GM19043 (cell line): ENCODE measurements around the gene TMEM266.

Experiments
- ATAC-seq: cut with Tn5 transposase; IDR thresholded peaks from one replicate; pipeline ENCODE4 v1.9.1; 2021; ENCODE audit warnings: low read depth; ENCODE audit not compliant: unreplicated experiment

TMEM266 gene

DNA sequence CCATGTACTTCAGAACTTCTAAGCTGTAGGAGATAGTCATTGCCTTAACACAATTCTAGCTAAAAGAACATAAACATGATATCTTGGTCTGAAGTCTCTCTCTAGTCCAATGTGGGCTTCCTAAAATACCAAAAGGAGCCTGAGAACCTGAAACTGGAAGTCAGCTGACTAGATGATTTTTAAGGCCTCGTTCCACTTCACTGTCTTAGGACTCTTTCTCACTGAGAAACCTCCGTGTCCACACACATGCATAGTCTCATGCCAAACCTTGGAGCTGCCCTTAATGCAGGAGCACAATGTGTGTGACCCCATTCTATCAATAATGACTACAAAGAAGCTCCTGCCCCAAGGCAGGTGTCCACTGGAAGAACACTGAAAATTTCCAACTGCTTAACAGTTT, 163.7 kb downstream of the TMEM266 start:
- ATAC-seq: no peak

DNA sequence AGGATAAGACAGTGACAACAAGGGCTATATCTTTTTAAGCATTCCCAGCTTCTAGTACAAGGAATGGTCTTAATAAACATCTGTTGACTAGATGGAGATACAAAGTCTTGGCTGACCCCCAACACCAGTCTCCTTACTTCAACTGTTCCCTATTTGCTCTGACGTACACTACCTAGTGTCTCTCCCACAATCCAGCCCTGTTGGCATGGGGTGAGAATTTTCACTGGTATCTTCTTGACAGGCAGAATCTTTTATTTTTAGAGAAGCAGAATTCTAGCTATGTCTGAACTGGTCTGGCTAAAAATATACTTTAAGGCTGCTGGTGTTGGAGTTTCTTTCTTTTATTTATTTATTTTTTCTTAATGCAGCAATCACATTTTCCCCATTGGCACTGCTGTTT, 169.5 kb downstream of the TMEM266 start:
- no peak for ATAC-seq

DNA sequence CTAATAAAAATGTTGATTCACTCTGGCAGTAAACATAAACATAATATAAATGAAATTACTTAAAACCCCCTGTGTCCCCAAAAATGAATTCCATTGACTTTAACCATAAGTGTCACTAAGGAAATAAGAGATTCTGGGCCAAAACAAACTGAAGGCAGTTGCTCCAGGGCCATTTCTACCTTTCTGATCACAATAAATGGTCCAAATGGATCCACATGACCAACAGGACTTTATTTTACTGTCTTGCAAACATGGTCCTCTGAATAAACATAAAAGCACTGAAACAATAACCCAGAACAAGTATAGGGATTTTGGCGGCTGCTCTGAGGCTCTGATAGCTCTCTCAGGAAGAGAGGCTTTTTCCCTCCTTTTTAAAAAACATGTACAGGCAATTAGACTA, 174.1 kb downstream of the TMEM266 start:
- no peak for ATAC-seq

DNA sequence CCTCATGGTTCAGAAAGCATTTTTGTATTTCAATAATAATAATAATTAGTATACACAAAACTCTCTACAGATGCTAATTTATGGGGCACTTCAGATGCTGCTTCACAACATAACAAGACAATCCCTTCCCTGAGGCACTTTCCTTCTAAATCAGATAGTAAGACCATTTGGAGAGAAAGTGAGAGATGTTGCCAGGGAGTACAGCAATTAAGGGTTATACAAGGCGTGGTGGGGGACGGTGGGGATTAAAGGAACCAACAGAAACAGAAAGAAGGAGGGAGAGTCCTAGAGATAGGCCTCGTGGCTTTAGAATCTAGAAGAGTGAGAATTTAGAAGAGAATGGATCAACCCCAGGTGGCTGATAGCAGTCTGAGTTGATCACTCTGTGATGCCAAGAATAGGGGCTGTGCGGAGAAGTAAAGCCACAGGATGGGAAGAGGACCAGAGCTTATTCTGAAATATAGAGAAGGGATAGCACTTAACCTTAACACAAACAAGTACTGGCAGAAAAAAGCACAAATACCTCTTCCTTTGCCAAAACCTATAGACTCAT, 174.6 kb downstream of the TMEM266 start:
- ATAC-seq: no peak

DNA sequence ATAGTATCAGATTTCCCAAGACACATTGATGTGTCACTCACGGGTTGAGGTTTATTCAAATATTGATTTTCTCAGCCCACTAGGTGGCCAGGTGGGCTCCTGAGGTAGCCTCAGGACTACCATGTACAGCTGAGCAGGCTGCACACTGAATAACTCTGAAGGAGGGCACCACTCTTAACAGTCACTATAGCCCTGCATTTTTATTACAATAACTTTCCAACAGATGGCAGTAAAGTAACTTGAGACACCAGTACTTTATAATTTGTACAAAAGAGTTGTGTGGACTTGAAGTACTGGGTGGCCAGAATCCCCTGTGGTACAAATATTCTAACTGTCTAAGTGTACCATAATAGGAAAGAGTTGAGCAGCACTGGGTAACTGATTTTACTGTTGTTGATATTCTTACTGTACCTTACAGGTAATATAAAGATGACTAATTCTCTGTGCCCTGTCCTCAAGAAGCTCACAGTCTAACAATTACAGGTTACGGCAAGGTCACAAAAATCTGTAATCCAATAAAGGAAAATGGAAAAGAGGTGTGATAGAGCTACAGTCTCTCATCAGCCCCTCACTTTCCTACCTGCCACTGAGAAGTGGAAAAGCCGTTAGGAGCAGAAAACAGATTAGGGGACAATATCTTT, 175.5 kb downstream of the TMEM266 start:
- ATAC-seq: no peak

DNA sequence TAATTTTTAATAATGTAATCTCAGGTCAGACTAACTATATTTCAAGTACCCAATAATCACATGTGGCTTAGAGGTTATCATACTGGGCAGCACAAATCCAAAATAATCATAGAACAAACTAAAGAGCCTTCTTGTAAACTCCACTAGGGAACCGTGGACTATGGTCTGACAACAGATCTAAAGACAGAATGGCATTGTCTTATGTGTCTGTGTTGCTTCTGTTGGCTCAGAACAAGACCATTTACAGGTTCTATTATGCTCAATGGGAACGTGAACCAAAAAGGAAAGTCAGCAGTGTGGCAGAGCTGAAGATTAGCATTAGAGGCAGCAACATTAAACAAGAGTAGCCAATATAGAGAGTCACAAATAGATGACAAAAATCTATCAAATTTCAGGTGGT, 176.6 kb downstream of the TMEM266 start:
- no peak for ATAC-seq

DNA sequence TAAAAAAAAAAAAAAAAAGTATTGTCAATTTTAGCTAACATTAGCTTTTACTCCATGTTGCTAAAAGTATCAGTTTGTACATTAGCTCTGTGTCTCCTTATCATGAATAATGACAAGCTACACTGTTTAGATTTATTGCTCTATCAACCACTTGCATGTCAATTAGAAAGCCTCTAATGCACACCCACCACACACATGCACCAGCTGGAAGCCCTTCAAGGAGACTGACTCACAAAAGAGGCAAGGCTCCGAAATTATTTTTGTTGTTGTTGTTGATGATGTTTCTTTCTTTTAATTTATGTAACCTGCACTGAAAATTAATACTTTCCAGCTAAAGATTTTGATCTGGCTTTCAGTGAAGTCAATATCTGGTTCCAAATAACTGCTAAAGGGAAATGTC, 180.0 kb downstream of the TMEM266 start:
- ATAC-seq: no peak

DNA sequence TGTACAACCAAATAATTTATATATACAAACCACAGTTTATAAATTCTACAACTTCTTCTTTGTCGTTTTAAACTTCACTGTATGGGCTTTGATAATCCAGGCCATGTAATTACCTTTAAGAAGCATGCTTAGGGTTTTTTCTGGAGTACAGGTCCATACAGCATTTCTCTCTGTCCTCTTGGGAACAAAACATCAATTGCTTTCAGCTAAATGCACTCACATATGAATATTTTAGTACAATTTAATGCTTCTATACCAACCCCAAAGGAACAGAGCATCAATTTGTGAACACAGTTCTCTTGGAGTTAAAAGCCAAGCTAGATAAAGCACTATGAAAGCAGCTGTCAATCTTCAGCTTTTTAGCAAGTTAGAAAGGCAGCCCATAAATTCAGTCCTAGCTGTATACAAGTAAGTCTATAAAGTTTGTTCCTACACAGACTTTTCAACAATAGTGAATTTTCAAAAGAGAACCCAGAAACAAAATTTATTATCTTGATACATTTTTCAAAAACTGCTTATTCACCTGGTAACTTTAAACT, 185.4 kb downstream of the TMEM266 start:
- no peak for ATAC-seq

DNA sequence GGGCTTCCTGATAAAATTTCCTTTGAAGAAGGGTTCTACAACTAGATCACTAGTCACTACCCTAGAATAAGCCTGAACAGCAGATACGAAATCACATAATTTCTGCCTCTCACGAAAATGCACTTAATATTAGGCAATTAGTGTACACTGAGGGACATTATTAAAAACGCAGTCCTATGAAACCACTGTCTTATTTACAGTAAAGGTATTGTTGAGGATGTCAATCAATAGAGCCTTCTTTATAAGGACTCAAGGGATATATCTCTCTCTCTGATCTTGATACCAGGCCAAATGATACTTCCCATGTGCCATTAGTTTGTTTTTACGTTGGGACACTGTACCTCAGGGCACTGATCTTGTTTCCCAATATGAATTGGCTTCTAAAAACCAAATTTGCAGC, 191.9 kb downstream of the TMEM266 start:
- no peak for ATAC-seq

DNA sequence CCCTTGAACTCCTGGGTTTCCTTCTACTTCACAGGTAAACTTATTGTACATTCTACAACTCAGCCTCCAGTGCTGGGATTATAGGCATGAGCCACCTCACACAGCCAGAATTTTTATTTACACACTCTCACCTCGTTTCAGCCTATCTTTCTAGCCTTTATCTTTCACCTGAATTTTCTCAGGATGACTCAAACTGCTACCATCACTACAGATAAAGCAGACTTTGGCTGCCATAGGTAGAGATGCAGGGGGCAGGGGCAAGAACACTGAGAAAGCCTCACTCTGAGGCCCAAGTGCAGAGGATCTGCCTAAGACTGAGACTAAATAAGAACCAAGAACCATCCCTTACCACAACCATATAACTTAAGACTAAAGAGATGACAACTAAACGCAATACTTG, 192.5 kb downstream of the TMEM266 start:
- no peak for ATAC-seq

DNA sequence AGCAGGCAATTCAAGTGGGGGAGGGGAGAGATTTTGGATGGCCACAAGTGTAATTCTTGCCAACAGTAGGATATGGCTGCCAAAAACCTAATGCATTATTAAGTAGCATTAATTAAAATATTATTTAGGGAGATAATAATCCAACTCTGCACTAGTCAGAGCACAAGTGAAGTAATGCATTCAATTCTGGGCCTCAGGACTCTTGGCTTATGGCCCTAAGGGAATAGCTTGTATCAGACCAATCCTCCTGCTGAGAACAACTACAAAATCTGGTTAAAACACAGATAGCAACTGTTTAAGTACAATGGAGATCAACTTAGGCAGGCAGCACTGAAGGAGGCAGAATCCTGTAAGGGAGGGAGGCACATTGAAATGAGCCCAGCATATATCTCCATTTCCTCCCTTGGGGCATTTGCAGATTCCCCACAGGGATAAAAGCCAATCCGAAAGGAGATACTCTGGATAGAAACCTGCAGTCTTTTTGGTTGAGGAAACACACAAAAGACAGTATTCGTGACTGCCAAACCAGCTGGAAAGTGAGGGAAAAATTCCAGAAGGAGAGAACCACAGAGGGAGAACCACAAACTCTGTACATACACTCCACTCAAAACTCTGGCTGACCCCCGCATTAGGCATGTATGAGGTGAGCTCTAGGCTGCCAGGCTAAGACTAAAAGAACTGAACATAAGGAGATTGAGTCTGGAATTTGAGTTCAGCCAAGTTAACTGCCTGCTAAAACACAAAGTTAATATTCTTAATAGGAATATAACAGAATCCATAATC, 194.1 kb downstream of the TMEM266 start:
- no peak for ATAC-seq
